ENCODE data around the gene SYT1.

Gene SYT1

GRCh38 chr12:79448816-79449215, 584.2 kb downstream of the SYT1 start:
- POLR2A ChIA-PET: no interaction called here

DNA sequence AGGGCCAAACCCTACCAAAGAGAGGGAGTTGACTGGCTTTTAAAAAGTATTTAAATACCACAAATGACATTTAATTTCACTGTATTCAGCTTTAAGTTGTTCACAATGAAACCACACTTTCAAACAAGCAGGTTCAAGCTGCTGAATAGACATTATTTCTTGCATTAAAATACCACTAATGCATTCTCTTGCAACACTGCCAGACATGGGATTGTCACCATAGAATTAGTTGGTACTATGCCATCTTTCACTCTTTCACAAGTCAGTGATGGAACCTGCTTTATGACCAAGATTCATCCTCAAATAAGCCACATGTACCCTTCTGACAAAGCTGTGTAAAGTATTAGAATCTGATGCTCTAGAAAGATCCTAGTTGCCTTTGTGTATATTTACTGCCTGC, 586.8 kb downstream of the SYT1 start:
- CTCF ChIA-PET: no interaction called here
- no peak overlapping the region for H3K4me3 ChIP-seq (ENCODE audit: low read depth, low read length)
- POLR2A ChIA-PET: no interaction called here
- no peaks in the 10 kb centered on the region for H3K36me3 ChIP-seq (ENCODE audit: control insufficient read depth in 2 of 2, insufficient read depth in 1 of 2, low read length in 2 of 2)
- H3K4me1 ChIP-seq (ENCODE audit: control insufficient read depth, insufficient read depth, low read length): no peaks in the 10 kb centered on the region
- no peaks in the 10 kb centered on the region for H3K9me3 ChIP-seq (ENCODE audit: control insufficient read depth, insufficient read depth, low read depth, low read length)
- H3K27ac ChIP-seq (ENCODE audit: extremely low read depth, low read depth, low read length): no peak overlapping the region
- TF ChIP-seq SCRT1 (tag by site-specific recombination; IDR thresholded peaks at IDR 0.05; ENCODE audit: borderline replicate concordance) (no peak), BCL6B (tag by site-specific recombination; IDR thresholded peaks at IDR 0.05) (no peak), ZNF112 (tag by site-specific recombination; IDR thresholded peaks at IDR 0.05) (no peak), GFI1B (tag by site-specific recombination; IDR thresholded peaks at IDR 0.05) (no peak), ZNF626 (tag by site-specific recombination; IDR thresholded peaks at IDR 0.05) (no peak), ZNF677 (tag by site-specific recombination; IDR thresholded peaks at IDR 0.05) (no peak), ZNF585B (tag by site-specific recombination; IDR thresholded peaks at IDR 0.05) (no peak)

More at GRCh38 chr12:79448816-79449215, 584.2 kb downstream of the SYT1 start:
- TF ChIP-seq ZNF26 (tag by site-specific recombination; IDR thresholded peaks at IDR 0.05) (no peak), GLI2 (tag by site-specific recombination; IDR thresholded peaks at IDR 0.05; ENCODE audit: borderline replicate concordance, low read depth) (no peak), OVOL3 (tag by site-specific recombination; IDR thresholded peaks at IDR 0.05) (no peak), ZSCAN18 (tag by site-specific recombination; IDR thresholded peaks at IDR 0.05) (no peak), FEZF1 (tag by site-specific recombination; IDR thresholded peaks at IDR 0.05) (no peak), EGR2 (tag by site-specific recombination; IDR thresholded peaks at IDR 0.05; ENCODE audit: low read depth) (no peak), ZNF510 (tag by site-specific recombination; IDR thresholded peaks at IDR 0.05; ENCODE audit: insufficient replicate concordance) (no peak), ZNF248 (tag by site-specific recombination; IDR thresholded peaks at IDR 0.05) (no peak), ZNF555 (tag by site-specific recombination; conservative IDR thresholded peaks at IDR 0.05) (no peak), ZFHX2 (tag by site-specific recombination; conservative IDR thresholded peaks at IDR 0.05) (no peak), ZNF148 (tag by site-specific recombination; IDR thresholded peaks at IDR 0.05; ENCODE audit: borderline replicate concordance) (no peak), ZNF707 (tag by site-specific recombination; IDR thresholded peaks at IDR 0.05) (no peak), ZNF624 (tag by site-specific recombination; IDR thresholded peaks at IDR 0.05) (no peak), ZBTB7A (tag by site-specific recombination; IDR thresholded peaks at IDR 0.05; ENCODE audit: low read depth) (no peak), ZFP41 (tag by site-specific recombination; IDR thresholded peaks at IDR 0.05; ENCODE audit: borderline replicate concordance) (no peak), ZNF791 (tag by site-specific recombination; IDR thresholded peaks at IDR 0.05) (no peak), REPIN1 (tag by site-specific recombination; IDR thresholded peaks at IDR 0.05; ENCODE audit: low read depth) (no peak)
- TF ChIP-seq, protein P1, sequence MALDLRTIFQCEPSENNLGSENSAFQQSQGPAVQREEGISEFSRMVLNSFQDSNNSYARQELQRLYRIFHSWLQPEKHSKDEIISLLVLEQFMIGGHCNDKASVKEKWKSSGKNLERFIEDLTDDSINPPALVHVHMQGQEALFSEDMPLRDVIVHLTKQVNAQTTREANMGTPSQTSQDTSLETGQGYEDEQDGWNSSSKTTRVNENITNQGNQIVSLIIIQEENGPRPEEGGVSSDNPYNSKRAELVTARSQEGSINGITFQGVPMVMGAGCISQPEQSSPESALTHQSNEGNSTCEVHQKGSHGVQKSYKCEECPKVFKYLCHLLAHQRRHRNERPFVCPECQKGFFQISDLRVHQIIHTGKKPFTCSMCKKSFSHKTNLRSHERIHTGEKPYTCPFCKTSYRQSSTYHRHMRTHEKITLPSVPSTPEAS (tag by site-specific recombination; IDR thresholded peaks at IDR 0.05): no peak
- TF ChIP-seq, protein P2, sequence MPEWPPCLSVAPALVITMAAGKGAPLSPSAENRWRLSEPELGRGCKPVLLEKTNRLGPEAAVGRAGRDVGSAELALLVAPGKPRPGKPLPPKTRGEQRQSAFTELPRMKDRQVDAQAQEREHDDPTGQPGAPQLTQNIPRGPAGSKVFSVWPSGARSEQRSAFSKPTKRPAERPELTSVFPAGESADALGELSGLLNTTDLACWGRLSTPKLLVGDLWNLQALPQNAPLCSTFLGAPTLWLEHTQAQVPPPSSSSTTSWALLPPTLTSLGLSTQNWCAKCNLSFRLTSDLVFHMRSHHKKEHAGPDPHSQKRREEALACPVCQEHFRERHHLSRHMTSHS (tag by site-specific recombination; IDR thresholded peaks at IDR 0.05): no peak
- no peak overlapping the region for H3K27ac ChIP-seq (ENCODE audit: extremely low read depth, low read depth, low read length)
- H3K4me1 ChIP-seq (ENCODE audit: control insufficient read depth, insufficient read depth, low read length): no peaks in the 10 kb centered on the region
- H3K36me3 ChIP-seq (ENCODE audit: control insufficient read depth in 2 of 2, insufficient read depth in 1 of 2, low read length in 2 of 2): peaks cover 0 to 5% of the 10 kb centered on the region in 2 experiments; a peak in 1 of 3 replicates
- CTCF ChIA-PET: no interaction called here
- H3K9me3 ChIP-seq (ENCODE audit: control insufficient read depth, insufficient read depth, low read depth, low read length): no peaks in the 10 kb centered on the region
- no peak overlapping the region for H3K4me3 ChIP-seq (ENCODE audit: low read depth, low read length)

Data from HEK293 (cell line).